AG04450 (cell line): ENCODE data around the gene TRRAP. TPM values are rescaled to one million over a fixed set of nuclear protein-coding genes. Genes with fewer than 3 reads are reported as not detected.

ENCODE experiments used
- CTCF ChIA-PET: fragments of 300-600, 350-600 bp; formaldehyde crosslinking; extraction: SDS; loops from one replicate; lab custom pipeline; 2022; ENCODE audit warnings: antibody characterized with exemption, inconsistent platforms; lab: Charles Lee
- POLR2A ChIA-PET: fragments of 350-600 bp; formaldehyde crosslinking; extraction: SDS; loops from one replicate; lab custom pipeline; 2021; ENCODE audit warnings: antibody characterized with exemption, inconsistent platforms; lab: Yijun Ruan, JAX
- DNase-seq: peaks from one replicate; pipeline ENCODE4 v3.0.0-alpha.2; 2011; ENCODE audit warnings: low read depth, low spot score
- H3K27ac ChIP-seq: one replicate; pipeline ENCODE4 v1.5.1; 2012; ENCODE audit warnings: low read depth, low read length, control low read depth
- H3K27me3 ChIP-seq: one replicate; pipeline ENCODE4 v1.6.0; 2012; ENCODE audit warnings: low read length; ENCODE audit not compliant: control insufficient read depth, insufficient read depth
- H3K4me3 ChIP-seq: 2 replicates; pipeline ENCODE4 v1.5.1; 2011; ENCODE audit warnings: mild to moderate bottlenecking, low read depth, low read length, control low read depth
- H3K9me3 ChIP-seq: 2 replicates; pipeline ENCODE4 v1.5.1; 2012; ENCODE audit warnings: low read length; ENCODE audit not compliant: control insufficient read depth, insufficient read depth
- polyA plus RNA-seq: library from polyadenylated mRNA; depleted of rRNA; stranded (reverse); fragments of >200 nt; gene quantifications from 2 replicates; pipeline ENCODE4 v1.2.3, GENCODE V29; 2011
- TF ChIP-seq, protein P1 (sequence below): IDR thresholded peaks from 2 replicates; pipeline ENCODE4 v1.5.1; 2011; ENCODE audit warnings: low read depth, low read length, control low read depth, inconsistent platforms

TRRAP gene
- polyA plus RNA-seq, 1 experiment: 20.6 TPM

- ChIA-PET CTCF (no interaction called here), POLR2A (no interaction called here)
- TF ChIP-seq, protein P1, sequence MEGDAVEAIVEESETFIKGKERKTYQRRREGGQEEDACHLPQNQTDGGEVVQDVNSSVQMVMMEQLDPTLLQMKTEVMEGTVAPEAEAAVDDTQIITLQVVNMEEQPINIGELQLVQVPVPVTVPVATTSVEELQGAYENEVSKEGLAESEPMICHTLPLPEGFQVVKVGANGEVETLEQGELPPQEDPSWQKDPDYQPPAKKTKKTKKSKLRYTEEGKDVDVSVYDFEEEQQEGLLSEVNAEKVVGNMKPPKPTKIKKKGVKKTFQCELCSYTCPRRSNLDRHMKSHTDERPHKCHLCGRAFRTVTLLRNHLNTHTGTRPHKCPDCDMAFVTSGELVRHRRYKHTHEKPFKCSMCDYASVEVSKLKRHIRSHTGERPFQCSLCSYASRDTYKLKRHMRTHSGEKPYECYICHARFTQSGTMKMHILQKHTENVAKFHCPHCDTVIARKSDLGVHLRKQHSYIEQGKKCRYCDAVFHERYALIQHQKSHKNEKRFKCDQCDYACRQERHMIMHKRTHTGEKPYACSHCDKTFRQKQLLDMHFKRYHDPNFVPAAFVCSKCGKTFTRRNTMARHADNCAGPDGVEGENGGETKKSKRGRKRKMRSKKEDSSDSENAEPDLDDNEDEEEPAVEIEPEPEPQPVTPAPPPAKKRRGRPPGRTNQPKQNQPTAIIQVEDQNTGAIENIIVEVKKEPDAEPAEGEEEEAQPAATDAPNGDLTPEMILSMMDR: no peak
- Histone ChIP-seq H3K27me3 (no peaks in the 10 kb centered on the region), H3K4me3 (no peak overlapping the region), H3K27ac (no peak overlapping the region), H3K9me3 (peaks cover 3% of the 10 kb centered on the region; the same call in 1 of the 2 replicates)
- DNase-seq: no peak
Measured at GRCh38 chr7:98996150-98996552, 117.8 kb downstream of the TRRAP start.

- Histone ChIP-seq H3K4me3 (no peak overlapping the region), H3K27me3 (no peaks in the 10 kb centered on the region), H3K9me3 (peaks cover 3% of the 10 kb centered on the region; the same call in 1 of the 2 replicates), H3K27ac (no peak overlapping the region)
- TF ChIP-seq, protein P1: no peak
- CTCF ChIA-PET: interaction anchor here (0.6 kb wide), 2 partner anchors 67 to 365 kb away, joined by 3 read pairs; no protein-coding TSS in a partner anchor
- POLR2A ChIA-PET: no interaction called here
- DNase-seq: no peak
Measured at GRCh38 chr7:98997846-98998245, 119.5 kb downstream of the TRRAP start.

- DNase-seq: no peak
- Histone ChIP-seq H3K9me3 (peaks cover 3% of the 10 kb centered on the region; the same call in 1 of the 2 replicates), H3K27ac (peak overlapping the region; percentile 31), H3K4me3 (no peak overlapping the region), H3K27me3 (no peaks in the 10 kb centered on the region)
- ChIA-PET CTCF (interaction anchor here (0.6 kb wide), 1 partner anchor 39 kb away, joined by 3 read pairs; no protein-coding TSS in a partner anchor), POLR2A (interaction anchor here (0.6 kb wide), 1 partner anchor 17 kb away, joined by 7 read pairs; no protein-coding TSS in a partner anchor)
- TF ChIP-seq, protein P1: no peak
Measured at GRCh38 chr7:98998821-98999725, 120.7 kb downstream of the TRRAP start.

GRCh38 chr7:99000196-99000903, 122.0 kb downstream of the TRRAP start:
- POLR2A ChIA-PET: no interaction called here
- no peak for DNase-seq
- H3K27me3 ChIP-seq: no peaks in the 10 kb centered on the region
- no peak overlapping the region for H3K27ac ChIP-seq
- TF ChIP-seq, protein P1: no peak
- CTCF ChIA-PET: no interaction called here
- no peak overlapping the region for H3K4me3 ChIP-seq
- H3K9me3 ChIP-seq: peaks cover 3% of the 10 kb centered on the region; the same call in 1 of the 2 replicates
